SW 1271 (cell line): ENCODE measurements around the gene MRPS2.

ENCODE experiments used
- DNase-seq, 2 experiments: peaks; one replicate each; lab custom pipeline; 2025; lab: John Stamatoyannopoulos, UW

Gene MRPS2

GRCh38 chr9:135480071-135480939 lies 20.2 kb upstream of the MRPS2 start:
- DNase-seq = peak in 1 of 2 experiments; percentile 42

GRCh38 chr9:135480940-135481310 lies 19.6 kb upstream of the MRPS2 start:
- DNase-seq = no peak

DNA sequence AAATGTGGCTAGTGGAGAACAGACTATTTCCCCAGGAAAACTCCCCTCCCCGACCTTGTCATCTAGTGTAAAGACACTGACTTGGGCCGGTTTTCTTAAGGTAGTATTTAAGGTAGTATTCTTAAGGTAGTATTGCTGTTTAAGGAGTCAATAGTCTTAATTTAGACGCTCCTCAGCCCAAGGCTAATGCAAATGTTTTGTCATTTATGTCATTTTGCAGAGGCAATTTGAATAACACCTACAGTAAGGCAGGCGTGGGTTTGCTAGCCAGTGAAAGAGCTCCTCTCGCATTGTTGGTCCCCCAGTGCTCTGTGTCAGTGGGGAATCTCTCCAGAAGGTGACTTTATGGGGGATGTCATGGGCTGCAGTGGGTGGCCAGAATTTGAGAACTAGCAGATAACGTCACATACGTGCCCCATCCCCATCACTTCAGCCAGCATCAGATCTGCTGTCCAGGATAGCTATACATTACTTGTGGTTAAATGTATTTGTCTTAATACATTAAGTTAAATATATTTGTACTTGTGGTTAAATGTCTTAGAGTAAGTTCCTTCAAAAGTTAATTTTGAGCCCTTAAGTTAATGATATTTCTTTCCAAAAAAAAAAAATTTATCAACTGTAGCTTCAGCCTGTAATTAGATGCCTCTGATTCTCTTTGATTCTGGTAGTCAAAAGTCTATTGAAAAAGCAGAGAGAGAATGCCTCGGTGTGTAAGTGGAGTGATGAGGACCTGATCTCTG lies 18.3 kb upstream of the MRPS2 start:
- DNase-seq = no peak

DNA sequence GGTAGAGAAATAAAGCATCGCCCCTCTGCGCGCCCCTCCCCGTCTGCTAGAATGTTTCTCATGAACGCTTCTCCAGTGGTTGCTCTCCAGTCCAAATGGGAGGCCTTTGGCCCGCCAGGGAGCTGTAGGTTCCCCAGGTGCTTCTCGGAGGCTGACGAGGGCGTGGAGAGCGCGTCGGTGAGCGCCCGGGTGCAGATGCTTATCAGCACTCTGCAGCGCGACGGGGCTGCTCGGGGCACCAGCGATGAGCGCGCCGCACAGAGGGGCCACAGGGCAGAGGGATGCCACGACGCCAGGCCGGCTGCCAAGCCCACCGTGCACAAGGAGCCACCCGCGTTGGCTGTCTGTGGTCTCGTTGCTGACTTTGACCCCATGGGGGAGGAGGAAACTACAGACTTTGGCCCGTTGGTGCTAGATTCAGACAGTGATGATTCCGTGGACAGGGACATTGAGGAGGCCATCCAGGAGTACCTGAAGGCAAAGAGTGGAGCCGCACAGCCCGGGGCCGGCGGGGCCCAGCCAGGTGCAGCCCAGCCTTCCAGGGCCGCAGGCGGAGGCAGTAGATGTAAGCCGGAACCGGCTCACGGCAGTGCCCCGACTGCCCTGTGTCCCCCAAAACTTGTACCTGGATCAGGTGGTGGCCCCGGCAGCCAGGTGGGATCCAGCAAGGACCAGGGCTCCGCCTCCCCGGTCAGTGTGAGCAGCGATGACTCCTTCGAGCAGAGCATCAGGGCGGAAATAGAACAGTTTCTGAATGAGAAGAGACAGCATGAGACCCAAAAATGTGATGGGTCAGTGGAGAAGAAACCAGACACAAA lies 15.8 kb upstream of the MRPS2 start:
- no peak for DNase-seq

- DNase-seq = no peak
These were observed 15.1 kb upstream of the MRPS2 start for GRCh38 chr9:135485385-135485784.

DNA sequence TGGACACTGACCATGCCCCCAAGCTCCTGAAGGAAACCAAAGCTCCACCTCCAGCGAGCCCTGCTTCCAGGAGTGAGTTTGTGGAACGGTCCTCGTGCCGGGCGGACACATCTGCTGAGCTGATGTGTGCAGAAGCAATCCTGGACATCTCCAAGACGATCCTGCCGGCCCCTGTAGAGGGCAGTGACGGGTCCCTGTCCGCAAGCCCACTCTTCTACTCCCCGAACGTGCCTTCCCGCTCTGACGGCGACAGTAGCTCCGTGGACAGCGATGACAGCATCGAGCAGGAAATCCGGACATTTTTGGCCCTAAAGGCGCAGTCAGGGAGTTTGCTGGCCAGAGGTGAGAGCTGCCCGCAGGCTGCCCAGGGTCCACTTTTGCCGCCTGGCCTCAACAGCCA lies 14.7 kb upstream of the MRPS2 start:
- no peak for DNase-seq

GRCh38 chr9:135486267-135487065 lies 14.0 kb upstream of the MRPS2 start:
- DNase-seq = no peak

DNA sequence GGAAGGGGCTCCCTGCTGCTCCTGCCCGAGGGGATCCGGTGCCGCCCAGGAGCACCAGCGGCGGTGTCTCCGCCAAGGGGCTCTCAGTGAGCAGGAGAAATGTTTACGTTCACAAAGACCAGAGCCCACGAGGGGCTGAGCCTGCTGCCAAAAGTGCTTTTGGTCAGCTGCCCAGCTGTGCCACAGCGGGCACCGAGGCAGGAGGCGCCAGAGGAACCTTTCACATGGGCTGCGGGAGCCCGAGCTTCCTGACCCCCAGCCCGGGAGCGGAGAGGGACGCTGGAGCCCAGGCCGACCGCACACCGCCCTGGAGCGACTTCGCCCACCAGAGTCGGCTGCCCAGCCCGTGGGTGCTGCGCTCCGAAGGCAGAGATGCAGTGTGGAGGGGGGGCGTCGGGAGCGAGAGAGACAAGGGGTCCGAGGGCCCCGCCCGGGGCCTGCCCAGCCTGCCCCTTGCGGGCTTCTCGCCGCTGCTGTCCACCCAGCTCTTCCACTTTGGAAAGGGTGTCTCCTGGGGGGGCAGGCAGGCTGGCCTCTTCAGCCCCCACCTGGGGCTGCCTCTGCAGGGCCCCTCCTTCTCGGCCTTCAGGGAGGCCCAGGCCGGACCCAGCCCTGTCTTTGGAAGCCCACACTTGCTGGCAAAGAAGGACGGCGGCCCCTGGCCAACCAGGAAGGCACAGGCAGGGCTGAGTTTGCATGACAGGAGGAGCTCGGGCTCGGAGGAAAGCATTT lies 13.0 kb upstream of the MRPS2 start:
- DNase-seq = no peak

DNA sequence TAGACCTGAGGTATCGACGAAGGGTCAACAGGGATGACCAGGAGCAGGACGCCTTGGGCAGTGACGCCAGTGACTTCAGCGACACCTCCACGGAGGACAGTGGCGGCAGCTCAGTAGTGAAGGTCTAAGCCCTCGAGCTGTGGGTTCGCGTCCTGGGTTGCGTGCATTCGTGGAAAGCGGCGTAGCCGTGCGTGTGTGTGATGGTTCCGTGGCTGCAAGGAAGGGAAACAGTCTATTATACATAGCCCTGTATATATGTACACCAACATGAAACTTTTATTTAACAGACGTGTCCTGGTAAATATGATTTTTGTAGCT lies 12.5 kb upstream of the MRPS2 start:
- DNase-seq = no peak

DNA sequence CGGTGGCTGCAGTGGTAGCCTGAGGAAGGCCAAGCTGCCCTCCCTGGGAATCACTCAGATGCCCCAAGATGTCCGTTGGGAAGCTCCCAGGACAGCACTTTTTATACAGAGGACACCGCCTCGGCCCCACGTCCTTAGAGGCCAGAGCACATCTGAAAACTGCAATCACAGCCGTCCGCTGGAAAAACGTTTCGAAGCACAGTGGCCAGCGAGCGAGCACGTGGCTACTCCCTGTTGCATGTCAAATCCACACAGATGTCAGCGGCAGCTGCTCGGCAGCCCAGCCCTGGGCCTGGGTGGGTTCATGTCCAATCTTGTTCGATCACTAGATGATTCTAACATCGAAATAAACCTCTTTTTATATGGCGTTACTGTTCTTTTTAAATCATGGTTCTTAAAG lies 12.0 kb upstream of the MRPS2 start:
- DNase-seq = no peak

DNA sequence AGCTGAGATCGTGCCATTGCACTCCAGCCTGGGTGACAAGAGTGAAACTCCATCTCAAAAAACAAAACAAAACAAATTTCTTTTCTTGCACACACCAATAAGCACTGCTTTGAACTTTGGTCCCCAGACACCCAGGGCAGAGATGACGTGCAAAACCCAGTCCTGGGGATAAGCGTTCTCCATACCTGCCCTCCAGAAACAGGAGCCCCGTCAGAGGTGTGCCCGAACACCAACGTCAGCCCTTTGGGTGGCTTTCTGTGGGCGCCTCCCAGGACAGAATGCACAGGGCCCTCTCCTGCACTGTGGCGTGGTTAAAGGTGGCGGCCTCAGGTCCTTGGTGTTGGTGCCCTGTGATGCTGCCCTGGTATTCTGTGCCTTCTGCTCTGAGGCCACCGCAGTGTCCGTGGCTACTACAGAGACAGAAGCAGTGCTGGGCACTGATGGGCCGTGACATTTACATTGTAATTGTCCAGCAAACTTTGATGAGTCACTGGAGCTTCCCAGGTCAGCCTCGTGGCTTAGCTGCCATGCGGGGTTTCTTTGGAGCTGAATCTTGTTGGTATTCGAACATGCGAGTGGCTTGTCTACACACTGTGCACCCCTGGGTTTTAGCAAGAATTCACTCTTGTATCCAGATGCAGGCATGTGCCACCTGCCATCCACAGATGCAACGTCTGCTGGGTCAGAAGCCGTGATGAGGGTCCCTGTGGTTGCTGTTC lies 11.1 kb upstream of the MRPS2 start:
- no peak for DNase-seq

DNA sequence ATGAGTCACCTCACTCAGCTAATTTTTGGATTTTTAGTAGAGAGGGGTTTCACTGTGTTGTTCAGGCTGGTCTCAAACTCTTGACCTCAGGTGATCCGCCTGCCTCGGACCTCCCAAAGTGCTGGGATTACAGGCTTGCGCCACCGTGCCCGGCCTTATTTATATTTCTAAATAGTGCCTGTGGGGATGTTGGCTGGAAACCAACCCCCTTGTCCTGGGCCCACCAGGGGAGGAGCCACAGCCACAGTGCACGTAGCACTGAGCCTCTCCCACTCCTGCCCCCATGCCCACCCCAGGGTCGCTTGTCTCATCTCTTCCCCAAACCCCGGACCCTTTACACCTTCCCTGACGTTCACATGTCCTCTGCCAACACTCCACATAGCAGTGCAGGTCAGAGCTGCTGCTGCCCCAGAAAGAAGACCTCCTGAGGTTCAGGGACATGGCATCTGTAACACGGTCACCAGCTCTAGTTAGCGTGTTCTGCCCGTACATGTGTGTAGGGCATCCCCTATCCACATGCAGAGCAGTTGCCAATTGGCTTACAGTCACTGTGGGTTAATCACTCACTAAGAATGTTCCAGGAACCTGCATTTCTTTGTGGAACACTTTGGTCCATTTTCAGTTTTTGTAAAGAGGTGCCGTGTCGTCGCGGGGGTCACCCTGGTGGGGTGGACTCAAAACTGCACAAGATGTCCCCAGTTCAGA lies 10.2 kb upstream of the MRPS2 start:
- no peak for DNase-seq

GRCh38 chr9:135490980-135491464 lies 9.5 kb upstream of the MRPS2 start:
- no peak for DNase-seq

GRCh38 chr9:135491764-135492163 lies 8.7 kb upstream of the MRPS2 start:
- no peak for DNase-seq

GRCh38 chr9:135492886-135493669 lies 7.4 kb upstream of the MRPS2 start:
- no peak for DNase-seq

DNA sequence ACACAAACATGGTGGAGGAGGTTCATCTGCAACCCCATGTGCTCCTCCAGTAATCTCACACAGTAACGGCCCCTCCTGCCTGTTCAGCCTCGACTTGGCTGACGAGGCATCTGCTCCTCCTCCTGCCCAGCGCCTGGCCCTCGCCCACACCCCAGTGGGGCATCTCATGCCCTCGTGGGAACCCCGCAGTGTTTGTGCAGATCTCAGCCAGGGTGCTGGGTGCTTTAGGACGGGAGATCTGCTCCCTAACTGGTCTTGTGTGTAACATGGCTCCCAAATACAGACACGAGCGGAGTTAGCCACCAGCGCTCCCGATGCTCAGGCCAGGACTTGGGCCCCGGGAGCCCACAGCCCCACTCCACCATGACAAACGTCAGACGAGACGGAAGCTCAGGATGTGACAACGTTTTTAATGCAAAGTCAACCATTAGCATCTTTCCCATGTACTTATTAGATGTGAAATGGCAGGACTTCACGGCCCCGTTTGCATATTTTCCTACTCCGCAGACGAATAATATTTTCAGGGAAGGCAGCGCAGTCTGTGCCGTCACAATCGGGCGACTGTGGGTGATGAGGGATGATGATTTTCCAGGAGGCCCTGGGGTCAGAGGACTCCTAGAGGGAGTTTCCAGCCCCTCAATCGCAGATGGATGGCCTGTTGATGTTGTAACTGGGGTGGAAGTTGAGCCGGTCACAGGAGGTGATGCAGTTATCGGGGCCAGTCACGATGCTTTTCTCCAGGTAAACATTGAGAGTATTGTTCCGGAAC lies 5.5 kb upstream of the MRPS2 start:
- no peak for DNase-seq

DNA sequence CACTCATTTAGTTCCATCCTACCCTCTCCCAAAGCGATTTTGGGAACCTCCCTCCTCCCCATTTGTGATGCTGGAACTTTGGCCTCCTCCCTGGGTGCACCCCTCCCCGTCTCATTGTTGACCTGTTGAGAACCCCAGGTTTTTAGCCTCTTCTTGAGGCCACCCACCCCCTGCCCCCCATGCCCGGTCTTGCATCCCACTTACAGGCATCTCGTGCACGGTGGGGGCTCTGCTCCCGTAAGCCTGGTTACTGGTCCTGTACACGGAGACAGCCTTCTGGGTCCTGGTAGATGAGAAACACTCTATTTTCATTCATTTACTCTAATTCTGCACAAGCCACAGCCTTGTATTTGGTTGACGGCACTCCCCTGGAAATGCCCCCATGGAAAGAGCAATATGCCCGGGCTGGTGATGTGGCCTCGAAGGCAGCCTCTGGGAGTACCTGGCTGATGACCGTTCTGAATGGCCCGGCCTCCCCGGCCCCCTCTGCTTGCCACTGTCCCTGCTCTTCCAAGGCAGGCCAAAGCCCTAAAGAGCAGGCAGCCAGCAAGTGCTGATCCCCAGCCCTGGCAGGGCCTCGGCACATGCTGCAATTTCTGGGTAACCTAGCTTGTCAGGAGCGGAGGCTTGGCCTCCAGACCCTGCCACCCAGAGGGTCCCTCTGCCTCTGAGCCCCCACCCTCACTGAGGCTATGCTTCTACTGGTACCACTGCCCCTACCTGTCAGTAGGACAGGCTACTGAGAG lies 1.9 kb upstream of the MRPS2 start:
- DNase-seq = no peak
